IMR-90 (cell line): ENCODE measurements around the gene GFM1. TPM values are rescaled to one million over a fixed set of nuclear protein-coding genes. Genes with fewer than 3 reads are reported as not detected.

Experiments used
- ATAC-seq: fragments of 200-7000 bp; cut with Tn5 transposase; 2 replicates; pipeline ENCODE4 v1.9.1; 2020; ENCODE audit warnings: low read depth, mild to moderate bottlenecking, moderate library complexity
- BruUV-seq: library from RNA; stranded (reverse); fragments of 400-500 nt; replicated peaks from 2 replicates; lab custom pipeline; 2021; lab: Mats Ljungman, UMichigan
- CTCF ChIA-PET: fragments of 300-600 bp; formaldehyde crosslinking; extraction: SDS; loops from one replicate; lab custom pipeline; 2021; ENCODE audit warnings: antibody characterized with exemption; lab: Yijun Ruan, JAX
- POLR2A ChIA-PET: fragments of 300-600 bp; sonication (Branson Sonifier 250); formaldehyde crosslinking; loops from one replicate; lab custom pipeline; 2022; ENCODE audit warnings: antibody characterized with exemption; ENCODE audit not compliant: unreplicated experiment; lab: Charles Lee
- DNase-seq: peaks from one replicate; pipeline ENCODE4 v3.0.0; 2013
- H2AFZ ChIP-seq: replicated peaks from 2 replicates; pipeline ENCODE3; 2013; ENCODE audit warnings: low read length, mild to moderate bottlenecking; ENCODE audit not compliant: poor library complexity
- H2AK5ac ChIP-seq: 2 replicates; pipeline ENCODE4 v1.6.1; 2013; ENCODE audit warnings: low read depth, low read length, inconsistent platforms
- H2AK9ac ChIP-seq: replicated peaks from 2 replicates; pipeline ENCODE3; 2013; ENCODE audit warnings: mild to moderate bottlenecking, low read depth, low read length, moderate library complexity; ENCODE audit not compliant: poor library complexity
- H2BK120ac ChIP-seq: 2 replicates; pipeline ENCODE4 v1.6.1; 2013; ENCODE audit warnings: low read depth, low read length, inconsistent platforms
- H2BK15ac ChIP-seq: 3 replicates; pipeline ENCODE4 v1.6.1; 2013; ENCODE audit warnings: low read depth, low read length, inconsistent platforms
- H2BK20ac ChIP-seq: 2 replicates; pipeline ENCODE4 v1.6.1; 2013; ENCODE audit warnings: low read depth, mild to moderate bottlenecking, inconsistent platforms, low read length, moderate library complexity
- H2BK5ac ChIP-seq: 2 replicates; pipeline ENCODE4 v1.6.1; 2013; ENCODE audit warnings: mild to moderate bottlenecking, low read depth, low read length, inconsistent platforms; ENCODE audit not compliant: poor library complexity, severe bottlenecking
- H3K14ac ChIP-seq: replicated peaks from 2 replicates; pipeline ENCODE4 v1.6.1; 2013; ENCODE audit warnings: low read depth, low read length, inconsistent platforms
- H3K18ac ChIP-seq: 2 replicates; pipeline ENCODE4 v1.6.1; 2013; ENCODE audit warnings: low read depth, low read length, control low read depth
- H3K23ac ChIP-seq: 2 replicates; pipeline ENCODE4 v1.6.1; 2013; ENCODE audit warnings: low read depth, low read length, inconsistent platforms
- H3K27ac ChIP-seq: 2 replicates; pipeline ENCODE4 v1.5.1; 2013; ENCODE audit warnings: mild to moderate bottlenecking, control low read depth, low read length; ENCODE audit not compliant: insufficient read depth
- H3K27me3 ChIP-seq: 2 replicates; pipeline ENCODE4 v1.6.1; 2013; ENCODE audit warnings: low read length; ENCODE audit not compliant: control insufficient read depth, insufficient read depth
- H3K36me3 ChIP-seq: 2 replicates; pipeline ENCODE4 v1.6.1; 2013; ENCODE audit warnings: low read length, mixed read lengths; ENCODE audit not compliant: control insufficient read depth, insufficient read depth
- H3K4ac ChIP-seq: 2 replicates; pipeline ENCODE4 v1.6.1; 2013; ENCODE audit warnings: low read depth, low read length, inconsistent platforms
- H3K4me1 ChIP-seq: 2 replicates; pipeline ENCODE4 v1.6.1; 2013; ENCODE audit warnings: low read length, mixed read lengths; ENCODE audit not compliant: control insufficient read depth, insufficient read depth
- H3K4me2 ChIP-seq: 2 replicates; pipeline ENCODE4 v1.6.1; 2013; ENCODE audit warnings: low read depth, mild to moderate bottlenecking, control low read depth, low read length, moderate library complexity
- H3K4me3 ChIP-seq: 2 replicates; pipeline ENCODE4 v1.5.1; 2013; ENCODE audit warnings: low read depth, mild to moderate bottlenecking, control low read depth, low read length, moderate library complexity; ENCODE audit not compliant: insufficient read depth
- H3K56ac ChIP-seq: 2 replicates; pipeline ENCODE4 v1.6.1; 2013; ENCODE audit warnings: low read length, inconsistent platforms; ENCODE audit not compliant: insufficient read depth; ENCODE audit errors: extremely low read depth
- H3K79me1 ChIP-seq, 2 experiments: 2 replicates each; pipeline ENCODE4 v1.6.1; 2013; ENCODE audit warnings: low read length in 2 of 2, inconsistent platforms in 1 of 2, low read depth in 1 of 2
- H3K9ac ChIP-seq: 2 replicates; pipeline ENCODE4 v1.6.1; 2013; ENCODE audit warnings: low read depth, low read length, control low read depth
- H3K9me1 ChIP-seq: 2 replicates; pipeline ENCODE4 v1.6.1; 2013; ENCODE audit warnings: low read length, inconsistent platforms; ENCODE audit not compliant: insufficient read depth
- H3K9me3 ChIP-seq: 2 replicates; pipeline ENCODE4 v1.6.1; 2013; ENCODE audit warnings: low read length; ENCODE audit not compliant: control insufficient read depth, insufficient read depth
- H4K20me1 ChIP-seq: 2 replicates; pipeline ENCODE4 v1.6.1; 2013; ENCODE audit warnings: low read length, inconsistent platforms; ENCODE audit not compliant: insufficient read depth
- H4K5ac ChIP-seq: 2 replicates; pipeline ENCODE4 v1.6.1; 2013; ENCODE audit warnings: mild to moderate bottlenecking, low read depth, low read length, control low read depth
- H4K8ac ChIP-seq, 2 experiments: 2 replicates each; pipeline ENCODE4 v1.6.1; 2013; ENCODE audit warnings: low read depth in 2 of 2, low read length in 2 of 2, control low read depth in 1 of 2, inconsistent platforms in 1 of 2
- H4K91ac ChIP-seq: 2 replicates; pipeline ENCODE4 v1.6.1; 2013; ENCODE audit warnings: low read depth, low read length, inconsistent platforms; ENCODE audit not compliant: insufficient read depth
- BHLHE40 ChIP-seq: fragments of 150-350 bp; IDR thresholded peaks from 2 replicates; pipeline ENCODE4 v1.6.1; 2016; ENCODE audit warnings: mild to moderate bottlenecking, low read depth, low read length
- CEBPB ChIP-seq: IDR thresholded peaks from 2 replicates; pipeline ENCODE4 v1.6.1; 2012; ENCODE audit warnings: low read depth, low read length, improper control_type of control experiment
- CHD1 ChIP-seq: IDR thresholded peaks from 2 replicates; pipeline ENCODE4 v1.6.1; 2012; ENCODE audit warnings: low read depth, low read length, improper control_type of control experiment
- FOS ChIP-seq: fragments of 150-350 bp; IDR thresholded peaks from 2 replicates; pipeline ENCODE4 v1.6.1; 2016; ENCODE audit warnings: low read depth, low read length
- MAFK ChIP-seq: IDR thresholded peaks from 2 replicates; pipeline ENCODE4 v1.6.1; 2012; ENCODE audit warnings: low read depth, low read length, improper control_type of control experiment
- MAZ ChIP-seq: IDR thresholded peaks from 2 replicates; pipeline ENCODE4 v1.6.1; 2012; ENCODE audit warnings: low read depth, mild to moderate bottlenecking, low read length, improper control_type of control experiment, moderate library complexity, borderline replicate concordance
- MXI1 ChIP-seq: IDR thresholded peaks from 2 replicates; pipeline ENCODE4 v1.6.1; 2012; ENCODE audit warnings: low read depth, mild to moderate bottlenecking, low read length, moderate library complexity, borderline replicate concordance
- NFE2L2 ChIP-seq: fragments of 150-350 bp; IDR thresholded peaks from 2 replicates; pipeline ENCODE4 v1.6.1; 2016; ENCODE audit warnings: low read depth, mild to moderate bottlenecking, low read length
- POLR2A ChIP-seq: IDR thresholded peaks from 2 replicates; pipeline ENCODE4 v1.6.1; 2012; ENCODE audit warnings: mild to moderate bottlenecking, low read depth, low read length
- RAD21 ChIP-seq: IDR thresholded peaks from 2 replicates; pipeline ENCODE4 v1.6.1; 2012; ENCODE audit warnings: low read length, improper control_type of control experiment
- RCOR1 ChIP-seq: IDR thresholded peaks from 2 replicates; pipeline ENCODE4 v1.6.1; 2012; ENCODE audit warnings: mild to moderate bottlenecking, low read length, improper control_type of control experiment; ENCODE audit not compliant: insufficient replicate concordance
- RFX5 ChIP-seq: IDR thresholded peaks from 2 replicates; pipeline ENCODE4 v1.8.0; 2012; ENCODE audit warnings: low read depth, mild to moderate bottlenecking, low read length, moderate library complexity
- SMC3 ChIP-seq: fragments of 150-350 bp; IDR thresholded peaks from 2 replicates; pipeline ENCODE4 v1.6.1; 2016; ENCODE audit warnings: low read depth, mild to moderate bottlenecking, antibody characterized with exemption, low read length, moderate library complexity
- dilution Hi-C: fragments of 300-500 bp; cut with HindIII; formaldehyde crosslinking; loops from one replicate; pipeline ENCODE4 v1.14.3; 2018; ENCODE audit warnings: low sequenced_read_pairs; ENCODE audit not compliant: unreplicated experiment
- in situ Hi-C: fragments of 300-500 bp; cut with MboI; formaldehyde crosslinking; loops from 3 replicates; pipeline ENCODE4 v1.14.3; 2019; ENCODE audit warnings: low sequenced_read_pairs, inconsistent platforms, mixed read lengths
- intact Hi-C: fragments of 100-400 bp; cut with micrococcal nuclease; formaldehyde crosslinking; loops from 2 replicates; pipeline ENCODE4 v1.10.0; 2022
- polyA plus RNA-seq, 3 experiments: library from polyadenylated mRNA; depleted of rRNA; stranded (reverse); fragments of >200 nt; gene quantifications; 2 replicates each; pipeline ENCODE4 v1.2.3, GENCODE V29; 2012; ENCODE audit warnings: low replicate concordance in 1 of 3
- total RNA-seq: library from RNA; depleted of rRNA; stranded (reverse); fragments of >200 nt; gene quantifications from 2 replicates; pipeline ENCODE4 v1.2.3, GENCODE V29; 2012
- TF ChIP-seq, protein P1 (sequence below): fragments of 150-350 bp; IDR thresholded peaks from 2 replicates; pipeline ENCODE4 v1.6.1; 2017; ENCODE audit warnings: mild to moderate bottlenecking, antibody characterized with exemption, low read length, low read depth
- TF ChIP-seq, protein P2 (sequence below): fragments of 150-350 bp; IDR thresholded peaks from 2 replicates; pipeline ENCODE4 v1.6.1; 2016; ENCODE audit warnings: low read depth, mild to moderate bottlenecking, low read length, moderate library complexity, borderline replicate concordance

Gene GFM1
- total and polyA plus RNA-seq, 2 of the 4 experiments (the other 2 are of a cell fraction) = 12.4 to 36.0 TPM

DNA sequence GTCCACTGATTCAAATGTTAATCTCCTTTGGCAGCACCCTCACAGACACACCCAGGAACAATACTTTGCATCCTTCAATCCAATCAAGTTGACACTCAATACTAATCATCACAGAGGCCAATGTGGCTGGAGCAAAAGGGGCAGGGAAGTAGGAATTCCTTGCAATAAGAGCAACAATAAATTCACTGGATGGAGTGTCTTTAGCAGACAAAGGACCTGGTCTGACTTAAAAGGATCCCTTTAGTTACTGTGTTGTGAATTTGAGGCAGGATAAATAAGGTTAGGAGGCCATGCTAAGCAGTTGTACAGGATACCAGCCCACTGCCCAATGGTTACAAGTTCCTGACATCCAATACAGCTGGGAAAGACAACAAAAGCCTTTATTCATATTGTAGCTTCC lies 12.3 kb upstream of the GFM1 start:
- intact Hi-C loops = no loop called here
- Histone ChIP-seq H3K14ac (no peak overlapping the region), H3K4me1 (no peaks in the 10 kb centered on the region), H3K79me1 (no peaks in the 10 kb centered on the region), H3K9me3 (no peaks in the 10 kb centered on the region), H4K5ac (no peak overlapping the region), H2BK5ac (no peak overlapping the region), H3K23ac (no peak overlapping the region), H4K8ac (no peak overlapping the region), H2AFZ (no peak overlapping the region), H3K9ac (no peak overlapping the region), H2BK120ac (no peak overlapping the region), H3K9me1 (no peaks in the 10 kb centered on the region), H3K36me3 (no peaks in the 10 kb centered on the region), H3K18ac (no peak overlapping the region), H3K4me2 (no peak overlapping the region), H2BK20ac (no peak overlapping the region), H2BK15ac (no peak overlapping the region), H3K4ac (no peak overlapping the region), H4K20me1 (no peaks in the 10 kb centered on the region), H2AK5ac (no peak overlapping the region), H3K56ac (no peak overlapping the region), H2AK9ac (no peak overlapping the region), H3K4me3 (no peak overlapping the region), H3K27me3 (no peaks in the 10 kb centered on the region), H4K91ac (no peak overlapping the region), H3K27ac (no peak overlapping the region)
- DNase-seq (no peak), ATAC-seq (no peak)
- TF ChIP-seq MXI1 = no peak
- no peak for TF ChIP-seq MAZ
- TF ChIP-seq RCOR1 = no peak
- TF ChIP-seq, protein P1, sequence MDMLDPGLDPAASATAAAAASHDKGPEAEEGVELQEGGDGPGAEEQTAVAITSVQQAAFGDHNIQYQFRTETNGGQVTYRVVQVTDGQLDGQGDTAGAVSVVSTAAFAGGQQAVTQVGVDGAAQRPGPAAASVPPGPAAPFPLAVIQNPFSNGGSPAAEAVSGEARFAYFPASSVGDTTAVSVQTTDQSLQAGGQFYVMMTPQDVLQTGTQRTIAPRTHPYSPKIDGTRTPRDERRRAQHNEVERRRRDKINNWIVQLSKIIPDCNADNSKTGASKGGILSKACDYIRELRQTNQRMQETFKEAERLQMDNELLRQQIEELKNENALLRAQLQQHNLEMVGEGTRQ = no peak
- TF ChIP-seq CEBPB = no peak
- TF ChIP-seq FOS = no peak
- no peak for TF ChIP-seq SMC3
- no peak for TF ChIP-seq NFE2L2
- no peak for TF ChIP-seq RFX5
- no peak for TF ChIP-seq MAFK
- TF ChIP-seq, protein P2, sequence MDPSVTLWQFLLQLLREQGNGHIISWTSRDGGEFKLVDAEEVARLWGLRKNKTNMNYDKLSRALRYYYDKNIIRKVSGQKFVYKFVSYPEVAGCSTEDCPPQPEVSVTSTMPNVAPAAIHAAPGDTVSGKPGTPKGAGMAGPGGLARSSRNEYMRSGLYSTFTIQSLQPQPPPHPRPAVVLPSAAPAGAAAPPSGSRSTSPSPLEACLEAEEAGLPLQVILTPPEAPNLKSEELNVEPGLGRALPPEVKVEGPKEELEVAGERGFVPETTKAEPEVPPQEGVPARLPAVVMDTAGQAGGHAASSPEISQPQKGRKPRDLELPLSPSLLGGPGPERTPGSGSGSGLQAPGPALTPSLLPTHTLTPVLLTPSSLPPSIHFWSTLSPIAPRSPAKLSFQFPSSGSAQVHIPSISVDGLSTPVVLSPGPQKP = no peak
- TF ChIP-seq BHLHE40 = no peak
- no peak for TF ChIP-seq RAD21
- no peak for TF ChIP-seq CHD1
- no peak for TF ChIP-seq POLR2A
- no TSS peak for BruUV-seq
- in situ Hi-C loops = loop anchor here (25.0 kb wide), 1 partner anchor 630 kb away; no protein-coding TSS in a partner anchor
- CTCF ChIA-PET = interaction anchor here (0.6 to 1.0 kb wide), 2 partner anchors 12 to 813 kb away, joined by 3 to 4 read pairs; partner anchors contain the start of gene GFM1
- dilution Hi-C loops = no loop called here
- POLR2A ChIA-PET = no interaction called here
